ENCODE measurements around the gene MEX3D.
"Not testable (repeated sequence)": the region's sequence is repeated elsewhere in the genome, so short reads cannot be mapped to it uniquely, and the experiment has no call there.

Gene MEX3D

DNA sequence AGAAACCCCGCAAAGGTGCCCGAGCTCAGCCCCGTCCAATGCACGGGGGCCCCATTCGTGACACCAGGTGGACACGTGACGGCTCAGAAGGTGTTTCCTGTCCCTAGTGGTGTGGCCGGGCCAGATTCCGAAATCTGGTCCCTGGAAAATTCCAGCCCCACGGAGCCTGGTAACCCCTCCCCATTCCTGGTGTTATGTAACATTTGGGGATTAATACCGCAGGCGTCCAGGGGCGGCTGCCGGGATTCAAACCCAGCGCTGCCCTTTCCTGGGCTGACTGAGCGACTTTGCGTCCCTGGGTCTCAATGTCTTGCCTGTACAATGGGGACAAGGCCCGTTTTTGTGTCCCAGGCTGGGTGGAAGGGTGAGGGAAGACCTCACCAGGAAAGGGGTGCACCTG is 45.3 kb downstream of the MEX3D start:
- in situ Hi-C loops (cut with HindIII; ENCODE audit: low sequenced_read_pairs), result no loop called here

DNA sequence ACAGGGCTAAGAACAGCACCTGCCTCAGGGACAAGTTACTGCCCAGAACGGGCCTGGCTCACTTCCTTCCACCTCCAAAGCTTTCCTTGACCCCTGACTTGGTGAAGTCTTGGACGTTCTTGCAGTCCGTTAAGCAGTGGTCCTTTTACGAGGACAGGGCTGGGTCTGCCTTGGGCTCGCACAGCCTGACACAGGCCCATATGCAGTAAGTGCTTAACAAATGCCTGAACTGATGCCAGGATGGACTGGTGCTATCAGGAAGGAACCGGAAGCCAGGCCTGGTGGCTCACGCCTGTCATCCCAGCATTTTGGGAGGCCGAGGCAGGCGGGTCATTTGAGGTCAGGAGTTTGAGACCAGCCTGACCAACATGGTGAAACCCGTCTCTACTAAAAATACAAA is 46.1 kb downstream of the MEX3D start:
- H3K4me3 ChIP-seq (ENCODE audit: low read depth, low read length), result no peak overlapping the region
- TF ChIP-seq, protein P1, sequence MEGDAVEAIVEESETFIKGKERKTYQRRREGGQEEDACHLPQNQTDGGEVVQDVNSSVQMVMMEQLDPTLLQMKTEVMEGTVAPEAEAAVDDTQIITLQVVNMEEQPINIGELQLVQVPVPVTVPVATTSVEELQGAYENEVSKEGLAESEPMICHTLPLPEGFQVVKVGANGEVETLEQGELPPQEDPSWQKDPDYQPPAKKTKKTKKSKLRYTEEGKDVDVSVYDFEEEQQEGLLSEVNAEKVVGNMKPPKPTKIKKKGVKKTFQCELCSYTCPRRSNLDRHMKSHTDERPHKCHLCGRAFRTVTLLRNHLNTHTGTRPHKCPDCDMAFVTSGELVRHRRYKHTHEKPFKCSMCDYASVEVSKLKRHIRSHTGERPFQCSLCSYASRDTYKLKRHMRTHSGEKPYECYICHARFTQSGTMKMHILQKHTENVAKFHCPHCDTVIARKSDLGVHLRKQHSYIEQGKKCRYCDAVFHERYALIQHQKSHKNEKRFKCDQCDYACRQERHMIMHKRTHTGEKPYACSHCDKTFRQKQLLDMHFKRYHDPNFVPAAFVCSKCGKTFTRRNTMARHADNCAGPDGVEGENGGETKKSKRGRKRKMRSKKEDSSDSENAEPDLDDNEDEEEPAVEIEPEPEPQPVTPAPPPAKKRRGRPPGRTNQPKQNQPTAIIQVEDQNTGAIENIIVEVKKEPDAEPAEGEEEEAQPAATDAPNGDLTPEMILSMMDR (IDR thresholded peaks at IDR 0.05; ENCODE audit: low read depth, low read length, missing control alignments), result no peak
- no peak for DNase-seq (ENCODE audit: low read depth)
- in situ Hi-C loops (cut with HindIII; ENCODE audit: low sequenced_read_pairs), result no loop called here

More for the DNA sequence above, 45.3 kb downstream of the MEX3D start:
- H3K4me3 ChIP-seq (ENCODE audit: low read depth, low read length), result no peak overlapping the region
- no peak for DNase-seq (ENCODE audit: low read depth)
- TF ChIP-seq, protein P1 (IDR thresholded peaks at IDR 0.05; ENCODE audit: low read depth, low read length, missing control alignments), result no peak

DNA sequence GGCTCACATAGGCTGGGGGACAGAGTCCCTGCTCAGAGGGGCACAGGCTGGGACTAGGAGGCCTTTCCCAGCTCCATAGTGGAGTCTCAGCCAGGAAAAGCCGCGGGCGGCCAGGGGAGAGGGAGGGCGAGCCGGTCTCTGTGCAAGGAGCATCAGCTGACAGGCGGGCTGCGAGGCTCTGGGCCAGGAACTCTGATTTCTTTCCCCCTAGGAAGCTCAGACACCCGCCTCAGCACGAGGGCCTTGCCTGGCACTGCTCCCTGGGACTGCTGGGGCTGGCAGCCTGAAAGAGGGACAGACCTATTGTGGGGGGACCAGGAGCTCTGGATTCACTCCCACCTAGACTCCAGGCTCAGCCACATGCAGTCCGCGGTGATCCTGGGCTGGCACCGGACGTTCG is 46.5 kb downstream of the MEX3D start:
- no peak overlapping the region for H3K4me3 ChIP-seq (ENCODE audit: low read depth, low read length)
- no peak for DNase-seq (ENCODE audit: low read depth)
- TF ChIP-seq, protein P1 (IDR thresholded peaks at IDR 0.05; ENCODE audit: low read depth, low read length, missing control alignments), result no peak
- in situ Hi-C loops (cut with HindIII; ENCODE audit: low sequenced_read_pairs), result no loop called here

DNA sequence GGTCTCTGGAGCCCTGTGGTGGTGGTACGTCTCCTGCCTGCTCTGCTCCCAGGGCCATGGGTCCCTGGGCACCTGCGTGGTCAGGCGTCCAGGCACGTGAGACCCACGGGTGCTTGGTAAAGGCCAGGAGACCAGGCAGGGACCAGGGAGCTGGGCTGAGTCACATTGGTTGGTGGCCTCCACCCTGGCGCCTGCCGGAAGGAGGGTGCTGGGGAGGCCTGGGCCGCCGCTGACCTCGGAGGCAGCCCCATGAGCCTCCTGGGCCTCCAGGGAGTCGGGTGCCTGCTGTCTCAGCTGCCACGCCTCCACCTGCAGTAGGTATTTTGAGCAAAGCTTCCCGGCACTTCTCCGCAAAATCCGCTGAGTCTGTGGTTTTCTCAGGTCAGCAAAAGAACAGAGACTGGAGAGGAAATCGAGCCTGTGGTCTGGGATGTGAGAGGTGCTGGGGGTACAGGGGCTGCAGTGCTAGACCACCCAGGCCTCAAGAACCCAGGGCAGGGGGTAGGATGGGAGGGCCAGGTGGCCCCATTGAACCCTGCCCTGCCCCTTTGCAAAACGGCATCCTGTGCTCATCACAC is 47.8 kb downstream of the MEX3D start:
- TF ChIP-seq, protein P1 (IDR thresholded peaks at IDR 0.05; ENCODE audit: low read depth, low read length, missing control alignments), result no peak
- H3K4me3 ChIP-seq (ENCODE audit: low read depth, low read length), result no peak overlapping the region
- in situ Hi-C loops (cut with HindIII; ENCODE audit: low sequenced_read_pairs), result no loop called here
- DNase-seq (ENCODE audit: low read depth), result no peak

DNA sequence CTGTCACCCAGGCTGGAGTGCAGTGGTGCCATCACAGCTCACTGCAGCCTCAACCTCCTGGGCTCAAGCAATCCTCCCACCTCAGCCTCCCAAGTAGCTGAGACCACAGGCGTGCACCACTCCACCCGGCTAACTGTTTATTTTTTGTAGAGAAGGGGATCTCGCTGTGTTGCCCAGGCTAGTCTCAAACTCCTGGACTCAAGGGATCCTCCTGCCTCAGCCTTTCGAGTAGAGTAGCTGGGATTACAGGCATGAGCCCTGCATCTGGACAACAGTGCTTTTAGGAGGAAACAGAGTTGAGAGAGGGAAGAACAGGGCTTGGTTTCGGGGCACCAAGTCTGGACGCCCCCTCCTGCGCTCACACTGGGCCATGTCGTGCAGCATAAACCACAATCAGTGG is 48.3 kb downstream of the MEX3D start:
- H3K4me3 ChIP-seq (ENCODE audit: low read depth, low read length); DNase-seq (ENCODE audit: low read depth); in situ Hi-C loops (cut with HindIII; ENCODE audit: low sequenced_read_pairs): not testable (repeated sequence)

DNA sequence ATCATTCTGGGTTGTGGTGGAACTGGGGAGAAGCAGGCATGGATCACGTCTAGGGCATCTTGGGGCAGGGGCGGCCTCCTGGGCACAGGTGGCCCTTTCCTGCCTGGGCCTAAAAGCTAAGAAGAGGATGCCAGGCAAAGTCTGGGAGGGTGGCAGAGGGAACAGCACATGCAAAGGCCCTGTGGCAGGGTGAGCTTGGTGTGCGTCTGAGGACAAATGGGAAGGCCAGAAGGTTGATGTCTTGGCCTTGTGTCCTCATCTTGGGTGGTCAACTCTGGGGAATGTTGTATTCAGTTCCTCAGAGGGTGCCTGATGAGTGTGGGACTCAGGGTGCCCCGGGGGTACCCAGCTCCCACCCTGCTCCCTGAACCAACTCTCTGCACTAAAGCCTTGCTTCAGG is 49.7 kb downstream of the MEX3D start:
- in situ Hi-C loops (cut with HindIII; ENCODE audit: low sequenced_read_pairs), result no loop called here
- DNase-seq (ENCODE audit: low read depth), result no peak
- H3K4me3 ChIP-seq (ENCODE audit: low read depth, low read length), result no peak overlapping the region
- TF ChIP-seq, protein P1 (IDR thresholded peaks at IDR 0.05; ENCODE audit: low read depth, low read length, missing control alignments), result no peak

DNA sequence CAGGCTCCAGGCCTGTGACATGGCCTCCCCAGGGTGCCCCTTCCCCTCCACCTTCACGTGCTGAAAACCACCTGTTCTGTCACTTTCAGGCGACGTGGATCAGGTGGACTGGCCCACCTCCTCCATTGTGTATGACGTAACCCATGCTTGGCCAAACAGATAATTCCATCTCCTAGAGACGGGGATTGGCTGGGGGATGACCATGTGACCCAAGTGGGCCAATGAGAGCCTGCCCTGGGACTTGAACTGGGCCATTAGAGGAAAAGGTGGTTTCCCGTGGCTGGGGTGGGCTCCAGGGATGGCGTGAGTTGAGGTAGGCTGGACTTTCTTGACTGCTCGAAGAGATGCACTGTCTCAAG is 51.8 kb downstream of the MEX3D start:
- in situ Hi-C loops (cut with HindIII; ENCODE audit: low sequenced_read_pairs), result no loop called here
- no peak for DNase-seq (ENCODE audit: low read depth)
- H3K4me3 ChIP-seq (ENCODE audit: low read depth, low read length), result no peak overlapping the region
- TF ChIP-seq, protein P1 (IDR thresholded peaks at IDR 0.05; ENCODE audit: low read depth, low read length, missing control alignments), result no peak
